Suprapubic skin (tissue), 4 donors: ENCODE results near the gene PTP4A2. TPM values are rescaled to one million over a fixed set of nuclear protein-coding genes. Genes with fewer than 3 reads are reported as not detected.
"Not testable (repeated sequence)": the region's sequence is repeated elsewhere in the genome, so short reads cannot be mapped to it uniquely, and the experiment has no call there.

ENCODE experiments used
- DNase-seq, 2 donors: peaks; one replicate each; pipeline ENCODE4 v3.0.0-alpha.2; 2019; ENCODE audit warnings: low spot score in 2 of 2
- H3K27ac ChIP-seq: fragments of 200-600 bp; sonication (generic); one replicate; pipeline ENCODE4 v1.5.1; 2019
- H3K27me3 ChIP-seq: fragments of 200-600 bp; sonication (generic); one replicate; pipeline ENCODE4 v1.5.1; 2019
- H3K36me3 ChIP-seq: fragments of 200-600 bp; sonication (generic); one replicate; pipeline ENCODE4 v1.5.1; 2019
- H3K4me1 ChIP-seq: fragments of 200-600 bp; sonication (generic); one replicate; pipeline ENCODE4 v1.5.1; 2019
- H3K4me3 ChIP-seq: fragments of 200-600 bp; sonication (generic); one replicate; pipeline ENCODE4 v1.5.1; 2019; ENCODE audit warnings: mild to moderate bottlenecking
- H3K9me3 ChIP-seq: fragments of 200-600 bp; sonication (generic); one replicate; pipeline ENCODE4 v1.5.1; 2019
- EP300 ChIP-seq: sonication (generic); formaldehyde crosslinking; IDR thresholded peaks from one replicate; pipeline ENCODE4 v1.6.1; 2017; ENCODE audit warnings: antibody characterized with exemption
- POLR2A ChIP-seq, 2 donors: fragments of 450-650 bp; IDR thresholded peaks; one replicate each; pipeline ENCODE4 v1.6.1; 2017; ENCODE audit warnings: antibody characterized with exemption in 2 of 2, mild to moderate bottlenecking in 2 of 2, moderate library complexity in 2 of 2
- POLR2AphosphoS5 ChIP-seq, 3 donors: sonication (generic); formaldehyde crosslinking; IDR thresholded peaks; one replicate each; pipeline ENCODE4 v1.6.1; 2017; ENCODE audit warnings: antibody characterized with exemption in 3 of 3
- WGBS: methylation state at CpG from one replicate; pipeline ENCODE4 v1.1.5; 2018; 5-methylcytosine and 5-hydroxymethylcytosine counted together
- total RNA-seq, 4 donors: library from RNA; depleted of rRNA; stranded (reverse); fragments of >200 nt; gene quantifications; one replicate each; pipeline ENCODE4 v1.1.0, GENCODE V29; 2016
- TF ChIP-seq, protein P1 (sequence below), 2 donors: fragments of 200-600 bp in 1 of 2; fragments of 450-650 bp in 1 of 2; sonication (generic) in 1 of 2; IDR thresholded peaks; one replicate each; pipeline ENCODE4 v1.5.1; 2016 to 2019; ENCODE audit warnings: antibody characterized with exemption in 2 of 2, mild to moderate bottlenecking in 1 of 2, moderate library complexity in 1 of 2

Gene PTP4A2
- total RNA-seq, 4 donors from 2014 or later = 97.2 to 147 (median 121) TPM

DNA sequence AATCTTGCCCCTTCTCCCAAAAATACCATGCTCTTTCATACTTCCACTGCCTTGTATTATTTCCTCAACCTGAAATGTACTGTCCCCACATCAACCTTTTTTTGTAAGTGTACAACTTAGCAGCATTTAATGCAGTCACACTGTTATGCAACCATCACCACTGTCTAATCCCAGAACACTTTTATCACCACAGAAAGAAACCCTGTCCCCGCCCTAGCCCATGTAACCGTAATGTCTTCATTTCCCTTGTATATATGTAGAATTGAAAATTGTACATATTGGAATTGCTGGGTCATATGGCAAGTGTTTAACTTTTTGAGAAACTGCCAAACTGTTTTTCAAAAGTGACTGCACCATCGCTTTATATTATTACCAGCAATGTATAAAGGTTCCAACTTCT, 37.4 kb downstream of the PTP4A2 start:
- peaks cover 7% of the 10 kb centered on the region for H3K36me3 ChIP-seq
- no peaks in the 10 kb centered on the region for H3K9me3 ChIP-seq
- no peak overlapping the region for H3K4me3 ChIP-seq
- DNase-seq = no peak
- WGBS = 68% methylated on average over 3 of the region's 3 CpGs
- no peak overlapping the region for H3K27ac ChIP-seq
- TF ChIP-seq, protein P1, sequence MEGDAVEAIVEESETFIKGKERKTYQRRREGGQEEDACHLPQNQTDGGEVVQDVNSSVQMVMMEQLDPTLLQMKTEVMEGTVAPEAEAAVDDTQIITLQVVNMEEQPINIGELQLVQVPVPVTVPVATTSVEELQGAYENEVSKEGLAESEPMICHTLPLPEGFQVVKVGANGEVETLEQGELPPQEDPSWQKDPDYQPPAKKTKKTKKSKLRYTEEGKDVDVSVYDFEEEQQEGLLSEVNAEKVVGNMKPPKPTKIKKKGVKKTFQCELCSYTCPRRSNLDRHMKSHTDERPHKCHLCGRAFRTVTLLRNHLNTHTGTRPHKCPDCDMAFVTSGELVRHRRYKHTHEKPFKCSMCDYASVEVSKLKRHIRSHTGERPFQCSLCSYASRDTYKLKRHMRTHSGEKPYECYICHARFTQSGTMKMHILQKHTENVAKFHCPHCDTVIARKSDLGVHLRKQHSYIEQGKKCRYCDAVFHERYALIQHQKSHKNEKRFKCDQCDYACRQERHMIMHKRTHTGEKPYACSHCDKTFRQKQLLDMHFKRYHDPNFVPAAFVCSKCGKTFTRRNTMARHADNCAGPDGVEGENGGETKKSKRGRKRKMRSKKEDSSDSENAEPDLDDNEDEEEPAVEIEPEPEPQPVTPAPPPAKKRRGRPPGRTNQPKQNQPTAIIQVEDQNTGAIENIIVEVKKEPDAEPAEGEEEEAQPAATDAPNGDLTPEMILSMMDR (IDR thresholded peaks at IDR 0.05) = no peak
- TF ChIP-seq POLR2A (IDR thresholded peaks at IDR 0.05) (no peak), POLR2AphosphoS5 (IDR thresholded peaks at IDR 0.05) (no peak), EP300 (no peak)
- H3K4me1 ChIP-seq = peaks cover 17% of the 10 kb centered on the region
- H3K27me3 ChIP-seq = no peaks in the 10 kb centered on the region

DNA sequence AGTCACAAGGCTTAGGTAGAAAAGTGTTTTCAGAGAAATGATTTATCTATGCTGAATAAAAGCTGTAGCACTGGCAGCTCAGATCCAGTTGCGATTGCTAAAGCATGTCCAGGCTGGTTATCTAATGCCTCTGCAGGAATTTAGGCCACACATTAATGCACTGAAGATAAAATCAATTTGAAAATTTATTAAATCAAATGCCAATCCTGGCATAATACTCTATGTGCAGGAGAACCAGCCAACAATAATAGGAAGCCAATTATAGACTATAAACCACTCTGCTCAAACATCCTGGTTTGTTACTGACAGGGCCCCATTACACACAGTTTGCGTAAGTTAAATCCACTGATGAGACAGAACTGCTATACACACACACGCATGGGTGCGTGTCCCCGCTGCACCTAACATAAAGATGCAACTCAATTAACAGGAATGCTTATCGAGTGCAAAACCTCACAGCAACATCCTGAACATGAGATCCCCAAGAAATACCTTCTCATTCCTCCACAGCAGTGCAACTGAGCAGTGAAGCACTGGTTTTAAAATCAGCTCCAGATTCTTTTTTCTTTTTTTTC, 40.6 kb downstream of the PTP4A2 start:
- no peak overlapping the region for H3K27ac ChIP-seq

DNA sequence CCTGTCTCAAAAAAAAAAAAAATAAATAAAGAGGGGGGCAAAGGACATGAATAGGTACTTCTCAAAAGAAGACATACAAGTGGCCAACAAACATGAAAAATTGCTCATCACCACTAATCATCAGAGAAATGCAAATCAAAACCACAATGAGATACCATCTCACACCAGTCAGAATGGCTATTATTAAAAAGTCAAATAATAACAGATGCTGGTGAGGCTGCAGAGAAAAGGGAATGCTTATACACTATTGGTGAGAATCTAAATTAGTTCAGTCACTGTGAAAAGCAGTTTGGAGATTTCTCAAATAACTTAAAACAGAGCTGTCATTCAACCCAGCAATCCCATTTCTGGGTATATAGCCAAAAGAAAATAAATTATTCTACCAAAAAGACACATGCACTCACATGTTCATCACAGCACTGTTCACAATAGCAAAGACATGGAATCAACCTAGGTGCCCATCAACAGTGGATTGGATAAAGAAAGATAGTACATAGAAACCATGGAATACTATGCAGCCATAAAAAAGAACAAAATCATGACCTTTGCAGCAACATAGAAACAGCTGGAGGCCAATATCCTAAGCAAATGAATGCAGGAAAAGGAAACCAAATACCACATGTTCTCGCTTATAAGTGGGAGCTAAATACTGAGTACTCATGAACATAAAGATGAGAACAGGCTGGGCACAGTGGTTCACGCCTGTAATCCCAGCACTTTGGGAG, 42.5 kb downstream of the PTP4A2 start:
- H3K27ac ChIP-seq, H3K36me3 ChIP-seq, H3K4me3 ChIP-seq, H3K27me3 ChIP-seq, DNase-seq, H3K9me3 ChIP-seq: not testable (repeated sequence)
- WGBS = 96% methylated on average over 2 of the region's 2 CpGs
- peaks cover 17% of the 10 kb centered on the region for H3K4me1 ChIP-seq

More for the DNA sequence above, 40.6 kb downstream of the PTP4A2 start:
- Histone ChIP-seq H3K4me3 (no peak overlapping the region), H3K9me3 (no peaks in the 10 kb centered on the region), H3K27me3 (no peaks in the 10 kb centered on the region), H3K4me1 (peaks cover 17% of the 10 kb centered on the region), H3K36me3 (no peaks in the 10 kb centered on the region)
- TF ChIP-seq POLR2AphosphoS5 (IDR thresholded peaks at IDR 0.05) = no peak
- TF ChIP-seq, protein P1 (IDR thresholded peaks at IDR 0.05) = no peak
- TF ChIP-seq POLR2A (IDR thresholded peaks at IDR 0.05) = no peak
- no peak for TF ChIP-seq EP300
- 36% methylated on average over 6 of the region's 6 CpGs for WGBS
- no peak for DNase-seq

DNA sequence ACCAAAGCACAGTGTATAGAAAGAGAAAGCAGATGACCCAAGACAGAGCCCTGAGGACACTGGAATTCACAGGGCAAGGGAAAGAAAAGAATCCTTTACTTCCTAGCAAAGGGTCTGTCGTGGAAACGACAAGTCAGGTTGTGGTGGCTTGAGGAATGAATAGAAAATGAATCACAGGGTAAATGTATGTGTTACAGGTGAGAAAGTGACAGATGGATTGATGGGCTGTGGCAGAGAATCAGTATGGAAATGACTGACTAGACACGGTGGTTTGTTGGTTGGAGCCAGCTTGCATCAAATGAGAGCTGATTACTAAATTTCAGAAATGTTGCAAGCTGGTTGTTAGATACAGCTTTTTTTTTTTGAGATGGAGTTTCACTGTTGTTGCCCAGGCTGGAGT, 46.9 kb downstream of the PTP4A2 start:
- no peak overlapping the region for H3K4me3 ChIP-seq
- no peaks in the 10 kb centered on the region for H3K9me3 ChIP-seq
- no peaks in the 10 kb centered on the region for H3K36me3 ChIP-seq
- no peaks in the 10 kb centered on the region for H3K27me3 ChIP-seq
- TF ChIP-seq, protein P1 (IDR thresholded peaks at IDR 0.05) = no peak
- no peak for TF ChIP-seq POLR2AphosphoS5 (IDR thresholded peaks at IDR 0.05)
- no peak for TF ChIP-seq POLR2A (IDR thresholded peaks at IDR 0.05)
- TF ChIP-seq EP300 = no peak
- DNase-seq = no peak
- 47% methylated on average over 3 of the region's 3 CpGs for WGBS
- no peak overlapping the region for H3K27ac ChIP-seq
- no peaks in the 10 kb centered on the region for H3K4me1 ChIP-seq

DNA sequence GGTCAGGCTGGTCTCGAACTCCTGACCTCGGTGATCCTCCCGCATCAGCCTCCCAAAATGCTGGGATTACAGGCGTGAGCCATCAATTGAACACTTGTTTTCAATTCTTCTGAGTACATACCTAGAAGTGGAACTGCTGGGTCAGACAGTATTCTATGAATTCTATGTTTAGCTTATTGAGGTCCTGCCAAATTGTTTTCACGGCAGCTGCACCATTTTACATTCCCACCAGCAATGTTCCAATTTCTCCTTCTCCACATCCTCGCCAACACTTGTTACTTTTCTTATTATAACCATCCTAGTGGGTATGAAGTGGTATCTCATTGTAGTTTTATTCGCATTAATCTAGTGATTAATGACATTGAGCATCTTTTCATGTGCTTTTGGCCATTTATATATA, 49.9 kb downstream of the PTP4A2 start:
- Histone ChIP-seq H3K4me1 (no peaks in the 10 kb centered on the region), H3K27ac (no peak overlapping the region), H3K9me3 (no peaks in the 10 kb centered on the region), H3K27me3 (no peaks in the 10 kb centered on the region), H3K36me3 (no peaks in the 10 kb centered on the region), H3K4me3 (no peak overlapping the region)
- no peak for DNase-seq
- TF ChIP-seq, protein P1 (IDR thresholded peaks at IDR 0.05) = no peak
- TF ChIP-seq POLR2AphosphoS5 (IDR thresholded peaks at IDR 0.05) (no peak), EP300 (no peak), POLR2A (IDR thresholded peaks at IDR 0.05) (no peak)
- 91% methylated on average over 6 of the region's 7 CpGs for WGBS
